SK-N-DZ (cell line): ENCODE measurements around the gene KIF21A.
"Not testable (repeated sequence)": the region's sequence is repeated elsewhere in the genome, so short reads cannot be mapped to it uniquely, and the experiment has no call there.

Experiments used
- DNase-seq: peaks from one replicate; pipeline ENCODE4 v3.0.0-alpha.2; 2015; ENCODE audit warnings: low spot score

Gene KIF21A

GRCh38 chr12:39351153-39351552, 91.8 kb downstream of the KIF21A start:
- peak; percentile 96 for DNase-seq

GRCh38 chr12:39348941-39349626, 93.8 kb downstream of the KIF21A start:
- no peak for DNase-seq

GRCh38 chr12:39348523-39348922, 94.4 kb downstream of the KIF21A start:
- DNase-seq: no peak

GRCh38 chr12:39344926-39345325, 98.0 kb downstream of the KIF21A start:
- DNase-seq: no peak

GRCh38 chr12:39343665-39344064, 99.3 kb downstream of the KIF21A start:
- DNase-seq: no peak

- no peak for DNase-seq
These were observed 101.2 kb downstream of the KIF21A start for GRCh38 chr12:39341761-39342160.

- no peak for DNase-seq
These were observed 101.7 kb downstream of the KIF21A start for GRCh38 chr12:39341179-39341578.

- DNase-seq: peak; percentile 76
These were observed 110.2 kb downstream of the KIF21A start for GRCh38 chr12:39332661-39333175.

- DNase-seq: no peak
These were observed 111.2 kb downstream of the KIF21A start for GRCh38 chr12:39331539-39332261.

- no peak for DNase-seq
These were observed 113.0 kb downstream of the KIF21A start for GRCh38 chr12:39329876-39330275.

- no peak for DNase-seq
These were observed 113.9 kb downstream of the KIF21A start for GRCh38 chr12:39329018-39329417.

- no peak for DNase-seq
These were observed 115.0 kb downstream of the KIF21A start for GRCh38 chr12:39327965-39328364.

GRCh38 chr12:39327510-39327909, 115.4 kb downstream of the KIF21A start:
- no peak for DNase-seq

GRCh38 chr12:39319180-39319579, 123.7 kb downstream of the KIF21A start:
- no peak for DNase-seq

- no peak for DNase-seq
These were observed 128.4 kb downstream of the KIF21A start for GRCh38 chr12:39314547-39314946.

GRCh38 chr12:39309516-39309915, 133.4 kb downstream of the KIF21A start:
- DNase-seq: no peak

GRCh38 chr12:39301422-39301821, 141.5 kb downstream of the KIF21A start:
- no peak for DNase-seq

GRCh38 chr12:39300799-39301198, 142.1 kb downstream of the KIF21A start:
- no peak for DNase-seq

GRCh38 chr12:39297891-39298290, 145.0 kb downstream of the KIF21A start:
- no peak for DNase-seq

- DNase-seq: no peak
These were observed 146.4 kb downstream of the KIF21A start for GRCh38 chr12:39296496-39296895.

- not testable (repeated sequence) for DNase-seq
These were observed 147.3 kb downstream of the KIF21A start for GRCh38 chr12:39295593-39295992.

GRCh38 chr12:39294715-39295114, 148.2 kb downstream of the KIF21A start:
- DNase-seq: no peak

GRCh38 chr12:39292125-39292630, 150.7 kb downstream of the KIF21A start:
- DNase-seq: no peak
